Medulla oblongata (tissue), 1 donor: ENCODE measurements around the gene KANSL1.

Experiments used
- DNase-seq: peaks from one replicate; pipeline ENCODE4 v3.0.0-alpha.2; 2015; ENCODE audit errors: extremely low spot score

The KANSL1 gene

GRCh38 chr17:46169913-46170638 lies 23.2 kb downstream of the KANSL1 start:
- DNase-seq = no peak

- DNase-seq = no peak
Measured at GRCh38 chr17:46167826-46168569, 25.2 kb downstream of the KANSL1 start.

DNA sequence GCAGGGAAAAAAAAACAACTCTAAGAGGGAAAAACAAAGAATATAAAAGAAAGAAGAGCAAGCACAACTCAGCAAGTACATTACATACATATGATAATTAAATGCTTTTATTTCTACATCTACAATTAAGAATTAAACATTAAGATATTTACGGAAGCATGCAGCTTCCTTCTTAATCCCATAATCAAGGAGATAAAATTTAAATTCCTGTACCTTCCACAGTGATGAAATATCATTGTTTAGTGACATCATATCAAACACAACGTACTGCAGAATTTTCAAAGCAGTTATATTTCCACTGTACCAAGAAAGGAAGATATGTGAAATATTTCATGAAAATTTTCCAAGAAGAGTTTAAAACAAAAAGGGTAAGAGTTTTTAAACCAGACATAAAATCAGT lies 26.0 kb downstream of the KANSL1 start:
- no peak for DNase-seq

DNA sequence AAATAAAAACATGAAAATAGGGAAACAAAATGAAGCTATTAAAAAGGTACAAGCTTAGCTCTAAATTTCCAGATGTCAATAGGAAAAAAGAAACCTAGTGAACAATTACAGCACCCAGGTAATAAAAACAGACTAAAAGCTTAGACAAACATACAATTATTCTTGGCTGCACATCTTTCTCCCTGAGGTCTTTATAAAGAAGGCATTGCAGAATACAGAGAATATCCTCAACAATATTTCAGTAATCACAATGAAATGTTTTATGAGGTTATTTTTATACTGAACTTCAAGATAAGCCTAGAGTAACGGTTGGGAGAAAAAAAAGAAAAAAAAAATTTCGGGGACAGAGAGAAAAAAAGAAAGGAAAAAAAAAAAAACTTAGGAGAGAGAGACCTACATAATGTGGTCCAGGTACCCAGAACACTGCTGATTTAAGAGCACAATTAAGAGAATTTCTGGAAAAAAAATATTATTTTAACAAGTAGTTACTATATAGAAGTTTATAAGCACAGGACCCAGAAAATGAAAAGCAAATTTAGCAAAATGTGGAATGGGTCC lies 26.5 kb downstream of the KANSL1 start:
- DNase-seq = no peak

DNA sequence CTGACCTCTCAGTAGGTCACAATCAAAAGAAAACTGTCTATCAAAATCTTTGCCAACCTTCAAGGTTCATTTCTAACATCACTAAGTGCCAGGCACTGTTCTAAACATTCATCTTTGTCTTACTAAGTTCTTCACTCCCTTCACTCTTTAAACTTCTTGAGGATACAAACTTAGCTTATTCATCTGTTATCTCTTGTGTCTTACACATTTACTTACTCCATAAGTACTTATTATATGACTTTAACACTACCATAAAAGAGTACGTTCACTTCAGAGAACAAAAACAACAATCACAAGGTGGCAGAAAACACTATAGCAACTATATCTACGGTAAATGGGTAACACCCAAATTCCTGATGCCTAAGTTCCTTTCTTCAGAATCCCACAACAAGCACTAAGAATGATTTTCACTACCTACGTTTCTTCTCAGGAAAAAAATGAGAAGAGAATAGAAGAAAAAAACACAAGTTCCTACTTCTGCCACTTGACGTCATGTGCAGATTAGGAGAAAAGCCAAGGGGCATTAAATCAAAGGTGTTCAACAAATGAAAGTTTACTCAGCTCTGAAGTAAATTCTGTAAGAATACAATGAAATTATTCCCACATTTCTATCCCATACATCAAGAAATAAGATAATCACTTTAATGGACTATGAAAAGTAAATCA lies 29.2 kb downstream of the KANSL1 start:
- no peak for DNase-seq

DNA sequence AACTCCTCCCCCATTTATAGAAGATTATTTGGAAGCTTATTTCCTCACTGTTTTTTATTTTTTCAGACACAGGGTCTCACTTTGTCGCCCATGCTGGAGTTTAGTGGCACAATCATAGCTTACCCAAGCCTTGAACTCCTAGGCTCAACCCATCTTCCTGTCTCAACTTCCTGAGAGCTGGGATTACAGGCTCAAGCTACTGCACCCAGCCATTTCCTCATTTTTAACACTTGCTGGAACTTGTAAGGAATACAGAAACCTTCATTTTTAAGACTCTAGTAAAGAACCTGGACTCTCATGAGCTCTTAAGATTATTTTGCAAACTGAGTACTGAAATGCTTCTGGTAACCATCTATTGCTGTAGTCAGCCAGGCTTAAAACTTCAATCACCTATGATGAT lies 29.9 kb downstream of the KANSL1 start:
- DNase-seq = no peak

GRCh38 chr17:46162866-46163265 lies 30.4 kb downstream of the KANSL1 start:
- DNase-seq = no peak

DNA sequence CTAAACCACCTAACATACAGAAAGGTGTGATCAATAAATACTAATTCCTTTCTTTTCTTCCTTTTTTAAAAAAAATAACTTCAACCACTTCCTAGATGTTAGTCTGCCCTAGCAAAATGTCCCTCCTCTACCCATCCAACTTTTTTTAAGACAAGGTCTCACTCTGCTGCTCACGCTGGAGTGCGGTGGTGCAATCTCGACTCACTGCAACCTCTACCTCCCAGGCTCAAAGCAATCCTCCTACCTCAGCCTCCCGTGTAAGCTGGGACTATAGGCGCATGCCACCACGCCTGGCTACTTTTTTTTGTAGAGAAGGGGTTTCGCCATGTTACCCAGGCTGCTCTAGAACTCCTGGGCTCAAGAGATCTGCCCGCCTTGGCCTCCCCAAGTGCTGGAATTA lies 33.1 kb downstream of the KANSL1 start:
- no peak for DNase-seq

GRCh38 chr17:46159686-46160085 lies 33.5 kb downstream of the KANSL1 start:
- no peak for DNase-seq

GRCh38 chr17:46158323-46159296 lies 34.6 kb downstream of the KANSL1 start:
- DNase-seq = no peak

- no peak for DNase-seq
Measured at GRCh38 chr17:46157443-46158062, 35.7 kb downstream of the KANSL1 start.

- DNase-seq = no peak
Measured at GRCh38 chr17:46154151-46154816, 38.9 kb downstream of the KANSL1 start.

GRCh38 chr17:46152423-46152822 lies 40.8 kb downstream of the KANSL1 start:
- DNase-seq = no peak

- DNase-seq = no peak
Measured at GRCh38 chr17:46151762-46152161, 41.5 kb downstream of the KANSL1 start.

DNA sequence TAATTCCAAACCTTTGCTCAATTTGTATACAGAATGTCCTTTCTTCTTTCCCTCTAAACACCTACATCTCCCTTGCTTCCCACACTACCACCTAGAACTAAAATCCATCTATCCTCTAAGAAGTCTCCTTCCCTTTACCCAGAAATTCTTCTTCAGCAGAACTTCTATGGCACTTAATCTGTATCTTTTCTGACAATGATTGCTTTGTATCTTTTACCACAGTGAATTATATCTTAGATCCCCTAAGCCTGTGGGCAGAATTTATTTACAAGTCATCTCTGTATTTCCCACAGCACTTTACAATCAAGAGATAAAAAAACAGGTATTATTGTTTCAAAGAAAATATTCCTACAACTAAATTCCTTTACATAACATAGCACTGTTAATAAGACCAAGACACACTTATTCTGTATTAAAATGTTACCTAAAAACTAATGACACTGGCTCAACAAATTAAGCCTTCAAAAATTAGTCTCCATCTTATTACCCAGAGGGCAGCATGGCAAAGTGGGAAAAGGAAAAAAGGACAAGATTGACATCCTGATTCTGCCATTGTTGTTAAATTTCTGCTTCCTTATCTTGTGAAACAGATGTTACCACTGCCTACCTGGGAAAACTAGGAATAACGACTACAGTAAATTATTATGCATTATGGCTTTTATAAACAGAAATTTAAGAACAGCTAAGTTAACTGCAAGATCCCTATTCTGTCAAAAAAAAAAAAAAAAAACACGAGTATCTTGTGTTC lies 42.8 kb downstream of the KANSL1 start:
- no peak for DNase-seq

GRCh38 chr17:46148247-46148646 lies 45.0 kb downstream of the KANSL1 start:
- no peak for DNase-seq

DNA sequence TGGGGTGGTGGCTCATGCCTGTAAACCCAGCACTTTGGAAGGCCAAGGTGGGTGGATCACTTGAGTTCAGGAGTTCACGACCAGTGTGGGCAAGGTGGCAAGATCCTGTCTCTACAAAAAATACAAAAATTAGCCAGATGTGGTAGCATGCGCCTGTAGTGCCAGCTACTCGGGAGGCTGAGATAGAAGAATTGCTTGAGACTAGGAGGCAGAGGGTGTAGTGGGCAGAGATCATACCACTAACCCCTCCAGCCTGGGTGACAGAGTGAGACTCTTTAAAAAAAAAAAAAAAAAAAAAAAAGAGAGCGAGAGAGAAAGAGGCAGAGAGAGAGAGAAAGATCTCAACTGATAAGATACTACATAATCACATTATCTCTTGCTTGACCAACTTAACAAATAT lies 45.9 kb downstream of the KANSL1 start:
- DNase-seq = no peak

GRCh38 chr17:46144246-46144645 lies 49.0 kb downstream of the KANSL1 start:
- DNase-seq = no peak

DNA sequence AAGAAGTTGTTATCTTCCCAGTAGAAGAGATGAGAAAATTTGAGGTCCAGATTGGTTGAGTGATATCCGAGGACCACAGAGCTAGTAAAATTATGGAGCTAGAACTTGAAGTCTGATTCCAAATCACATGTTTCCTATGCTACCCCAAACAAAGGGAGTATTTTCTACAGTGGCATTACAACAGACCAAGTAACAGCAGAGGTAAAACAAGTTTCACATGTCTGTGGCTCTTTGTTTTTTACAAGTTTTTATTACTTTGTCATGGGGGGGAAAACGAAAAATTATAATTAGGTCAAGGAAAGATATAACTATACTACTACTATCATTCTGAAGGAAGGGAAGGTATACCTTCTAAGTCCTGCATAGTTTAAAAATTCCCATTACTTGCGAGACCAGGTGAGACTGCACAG lies 49.4 kb downstream of the KANSL1 start:
- peak; percentile 45 for DNase-seq

GRCh38 chr17:46141645-46142044 lies 51.6 kb downstream of the KANSL1 start:
- DNase-seq = no peak
